Measurements from ENCODE around the gene SYNE1.

Gene SYNE1

DNA sequence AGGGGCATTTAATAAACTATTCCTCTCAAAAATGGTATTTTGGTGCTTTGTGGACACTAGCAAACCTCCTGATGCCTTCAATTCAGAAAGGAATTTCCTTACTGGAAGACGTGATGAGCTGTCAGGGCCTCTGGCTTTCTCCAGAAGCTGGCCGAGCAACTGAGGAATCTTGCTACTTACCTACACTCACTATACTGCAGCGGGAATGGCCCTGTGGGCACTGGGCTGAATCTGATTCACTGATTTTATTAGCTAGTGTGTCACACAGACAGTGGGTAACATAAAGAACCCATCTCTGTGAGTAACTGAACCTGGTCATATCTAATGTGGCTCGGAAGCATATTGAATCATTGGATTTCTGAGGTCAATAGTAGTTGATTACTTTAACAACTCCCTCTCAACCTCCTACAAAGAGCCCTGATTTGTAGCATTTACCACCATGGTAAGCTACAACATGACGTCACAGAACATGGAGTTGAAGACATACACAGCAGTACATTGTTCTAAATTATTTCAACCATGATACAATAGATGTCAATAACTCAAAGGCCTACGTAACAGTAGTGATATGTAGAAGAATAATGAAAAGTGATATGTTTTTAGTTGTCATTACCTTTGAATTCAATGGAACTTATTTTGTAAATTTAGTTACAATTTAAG, 232.1 kb downstream of the SYNE1 start:
- DNase-seq = no peak

DNA sequence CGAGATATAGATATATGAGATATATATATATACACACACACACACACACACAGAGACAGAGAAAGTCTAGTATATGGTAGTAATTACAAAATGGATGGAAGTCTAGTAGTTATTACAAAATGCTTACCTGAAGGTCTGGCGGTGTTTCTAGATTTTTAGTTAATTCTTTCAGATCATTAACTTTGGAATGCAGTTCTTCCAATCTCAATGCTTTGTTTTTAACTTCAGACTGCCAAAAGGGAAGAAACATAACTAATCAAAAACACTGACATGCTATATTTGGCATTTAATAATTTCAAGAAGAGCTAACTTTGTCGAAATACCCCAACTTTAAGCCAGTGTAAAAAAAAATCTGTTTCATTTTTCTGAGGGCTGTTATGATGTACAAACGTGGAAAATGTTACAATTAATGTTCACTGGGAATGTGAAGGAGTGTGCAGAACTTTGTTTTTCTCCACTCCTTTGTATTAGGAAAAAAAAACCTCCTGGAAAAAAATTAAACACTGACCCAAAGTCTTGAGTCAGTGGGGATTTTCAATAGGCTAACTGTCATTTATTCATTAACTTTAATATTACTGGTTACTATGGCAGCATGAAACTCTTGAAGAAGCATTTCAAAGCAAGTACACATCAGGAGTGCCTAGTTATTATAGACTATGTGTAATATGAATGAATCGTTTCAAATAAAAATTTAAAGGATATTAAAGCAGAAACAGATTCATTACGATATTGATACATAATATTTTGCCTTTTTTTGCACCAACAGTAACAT, 232.9 kb downstream of the SYNE1 start:
- DNase-seq = no peak

DNA sequence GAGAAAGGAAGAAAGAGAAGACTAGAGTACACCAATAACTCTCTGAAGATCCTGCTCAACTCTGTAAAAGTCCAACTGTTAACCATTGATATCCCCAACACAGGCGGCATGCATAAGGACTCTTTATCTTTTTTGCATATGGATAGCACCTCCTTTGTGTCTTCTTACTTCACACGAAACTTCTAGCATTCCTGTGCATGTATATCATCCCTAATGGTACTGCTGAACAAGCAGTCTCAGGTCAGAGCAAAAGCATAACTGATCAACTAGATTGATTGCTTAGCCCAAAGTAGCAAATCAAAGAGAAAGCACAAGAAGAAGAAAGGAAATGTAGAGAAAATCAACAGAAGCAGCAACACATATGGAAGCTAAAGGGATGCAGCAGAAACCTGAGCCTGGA, 234.4 kb downstream of the SYNE1 start:
- no peak for DNase-seq

DNA sequence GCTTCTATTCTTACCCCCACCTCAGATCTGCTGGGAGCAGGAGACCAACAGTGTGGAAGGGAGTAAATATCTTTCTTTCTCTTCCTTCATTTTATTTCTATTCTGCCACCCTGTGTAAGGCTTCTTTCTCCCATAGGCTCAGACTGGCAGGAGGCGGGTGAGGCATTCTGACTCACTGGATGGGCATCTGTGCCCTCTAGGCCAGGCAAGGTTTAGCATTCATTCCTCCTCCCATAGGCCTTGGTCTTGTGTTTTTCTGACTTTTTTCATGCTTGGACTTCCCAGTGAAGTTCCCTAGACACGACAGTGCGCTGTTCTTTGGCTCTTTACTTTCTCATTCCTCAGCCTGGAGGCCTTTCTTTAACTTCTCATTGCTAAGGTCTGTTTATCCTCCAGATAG, 235.2 kb downstream of the SYNE1 start:
- no peak for DNase-seq

DNA sequence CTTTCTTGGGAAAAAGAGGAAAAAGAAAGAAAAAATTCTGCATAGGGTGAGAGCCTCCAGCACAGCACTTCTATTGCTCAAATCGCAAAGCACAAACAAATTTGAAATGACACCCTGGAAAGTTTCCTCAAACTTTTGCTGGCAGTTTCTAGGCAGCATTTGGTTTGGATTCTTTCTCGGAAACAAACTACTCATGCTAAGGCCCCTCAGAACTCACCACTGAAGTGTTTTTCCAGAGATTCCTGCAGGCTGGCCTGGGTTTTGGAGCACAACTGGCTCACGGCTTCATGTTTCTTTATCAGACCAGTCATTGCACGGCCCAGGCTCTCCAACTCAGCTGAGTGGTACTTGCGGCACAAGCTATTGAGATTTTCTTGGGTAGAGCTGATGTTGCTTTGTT, 237.8 kb downstream of the SYNE1 start:
- DNase-seq = no peak

DNA sequence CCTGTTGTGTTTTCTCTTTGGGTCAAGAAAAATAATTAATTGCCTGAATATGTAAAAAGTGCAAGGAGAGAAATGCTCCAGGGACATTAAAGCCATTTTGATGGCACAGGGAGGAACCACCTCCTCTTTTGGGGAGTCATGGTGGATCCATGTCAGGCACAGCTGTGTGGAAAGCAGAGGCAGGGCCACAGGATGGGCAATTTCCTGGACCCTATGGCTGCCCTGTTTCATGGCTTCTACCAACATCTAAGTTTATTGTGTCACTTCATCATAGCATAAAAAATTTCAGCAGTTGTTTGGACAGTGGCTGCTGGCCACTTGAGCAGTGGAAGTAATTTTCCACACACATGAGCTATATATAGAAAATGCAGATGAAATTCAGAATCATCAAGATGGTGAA, 238.2 kb downstream of the SYNE1 start:
- DNase-seq = no peak

DNA sequence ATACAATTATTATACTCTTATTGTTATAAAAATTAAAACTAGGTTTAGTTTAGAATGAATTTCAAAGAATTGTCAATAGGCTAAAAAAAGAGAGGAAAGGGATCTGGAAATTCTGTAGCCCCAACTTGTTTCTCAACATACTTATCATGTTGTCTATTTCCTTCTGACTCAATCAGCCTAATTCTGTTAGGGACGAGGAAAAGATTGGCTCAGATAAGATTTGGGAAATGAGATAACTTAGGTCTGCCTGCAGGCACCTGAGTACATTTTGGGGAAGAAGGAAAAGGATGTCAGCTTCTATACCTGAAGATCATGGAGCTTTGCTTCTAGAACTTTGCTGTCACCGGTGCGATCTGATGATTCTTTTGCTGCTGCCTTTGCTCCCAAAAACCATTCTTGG, 238.8 kb downstream of the SYNE1 start:
- DNase-seq = no peak

DNA sequence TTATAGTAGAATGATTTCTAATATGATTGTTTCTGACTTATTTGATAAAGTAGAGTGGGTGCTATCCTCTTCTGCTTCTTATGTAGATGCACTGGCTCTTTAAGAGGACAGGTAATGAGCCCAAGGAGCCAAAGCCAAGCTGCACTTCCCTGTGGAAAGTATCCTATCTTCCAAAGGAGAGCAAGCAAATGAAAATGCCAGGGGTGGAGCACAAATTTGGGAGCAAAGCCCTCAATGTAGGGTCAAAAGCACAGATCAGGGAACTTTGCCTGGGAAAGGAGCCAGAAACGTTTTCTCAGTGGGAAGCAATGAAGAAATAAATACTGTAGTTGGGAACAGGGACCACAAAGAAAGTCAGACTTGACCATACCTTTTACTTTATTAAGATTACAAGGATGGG, 242.9 kb downstream of the SYNE1 start:
- DNase-seq = no peak

DNA sequence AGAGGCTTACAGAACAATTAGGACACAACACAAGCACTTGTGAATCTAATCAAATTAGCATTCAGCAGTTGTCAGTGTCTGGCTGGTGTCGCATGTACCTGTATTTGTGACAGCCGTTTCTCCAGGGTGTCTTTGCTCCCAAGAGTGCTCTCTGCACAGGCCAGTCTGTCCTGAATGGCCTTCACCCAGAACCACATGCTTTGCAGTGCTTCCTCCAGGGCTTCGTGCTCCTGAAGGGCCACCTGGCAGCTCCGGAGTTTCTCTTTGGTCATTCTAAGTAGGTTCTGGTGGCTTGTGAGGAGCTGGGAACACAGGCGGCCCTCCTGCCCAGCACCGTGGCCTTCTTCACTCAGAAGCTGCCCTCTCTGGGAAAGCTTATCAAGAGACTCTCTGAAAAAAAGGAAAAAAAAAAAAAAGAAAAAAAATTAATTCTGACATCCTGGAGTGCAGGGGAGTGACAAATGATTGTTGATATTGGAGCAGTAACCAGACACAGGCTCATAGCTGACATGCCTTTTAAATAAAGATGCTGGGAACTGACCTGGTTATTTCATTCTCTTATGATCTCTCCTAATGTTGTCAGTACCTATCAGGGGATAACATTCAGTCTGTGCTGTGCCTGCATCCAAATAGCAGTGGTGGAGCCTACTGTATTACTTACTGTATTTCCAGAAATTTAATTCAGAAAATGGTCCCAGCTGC, 245.8 kb downstream of the SYNE1 start:
- no peak for DNase-seq

DNA sequence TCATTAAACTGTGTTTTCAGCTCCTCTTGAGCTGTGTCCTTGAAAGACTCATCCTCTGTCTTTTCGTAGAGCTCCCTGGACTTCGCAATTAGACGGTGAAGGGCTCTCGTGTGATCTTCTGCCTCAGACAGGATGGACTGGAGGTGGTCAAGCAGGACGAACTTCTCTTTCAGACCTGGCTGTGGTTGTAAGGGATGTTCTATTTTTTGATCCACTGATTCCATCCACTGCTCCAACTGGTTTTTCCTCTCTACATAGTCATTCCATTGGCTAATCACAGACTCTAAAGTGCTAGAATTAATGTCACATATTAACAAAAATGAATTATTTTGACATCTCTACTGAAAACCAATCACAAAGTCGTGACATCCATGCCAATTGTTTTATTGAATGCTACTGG, 250.1 kb downstream of the SYNE1 start:
- DNase-seq = no peak

DNA sequence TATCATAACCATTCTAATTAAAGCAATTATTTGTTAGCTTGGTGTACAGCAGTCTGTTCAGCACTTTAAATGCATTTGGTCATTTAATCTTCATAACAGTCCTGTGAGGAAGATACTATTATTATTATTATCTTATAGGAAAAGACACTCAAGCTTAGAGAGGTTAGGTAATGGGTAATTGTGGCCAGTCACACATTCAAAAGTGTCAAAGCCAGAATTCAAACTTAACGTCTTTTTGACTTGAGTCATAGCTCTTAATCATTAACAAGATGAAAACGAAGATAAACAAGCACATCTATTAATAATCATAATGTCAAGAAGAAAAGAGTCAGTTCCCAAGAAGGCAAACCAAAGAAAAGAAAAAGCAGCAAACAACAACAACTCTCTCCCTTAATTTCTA, 251.0 kb downstream of the SYNE1 start:
- DNase-seq = no peak

DNA sequence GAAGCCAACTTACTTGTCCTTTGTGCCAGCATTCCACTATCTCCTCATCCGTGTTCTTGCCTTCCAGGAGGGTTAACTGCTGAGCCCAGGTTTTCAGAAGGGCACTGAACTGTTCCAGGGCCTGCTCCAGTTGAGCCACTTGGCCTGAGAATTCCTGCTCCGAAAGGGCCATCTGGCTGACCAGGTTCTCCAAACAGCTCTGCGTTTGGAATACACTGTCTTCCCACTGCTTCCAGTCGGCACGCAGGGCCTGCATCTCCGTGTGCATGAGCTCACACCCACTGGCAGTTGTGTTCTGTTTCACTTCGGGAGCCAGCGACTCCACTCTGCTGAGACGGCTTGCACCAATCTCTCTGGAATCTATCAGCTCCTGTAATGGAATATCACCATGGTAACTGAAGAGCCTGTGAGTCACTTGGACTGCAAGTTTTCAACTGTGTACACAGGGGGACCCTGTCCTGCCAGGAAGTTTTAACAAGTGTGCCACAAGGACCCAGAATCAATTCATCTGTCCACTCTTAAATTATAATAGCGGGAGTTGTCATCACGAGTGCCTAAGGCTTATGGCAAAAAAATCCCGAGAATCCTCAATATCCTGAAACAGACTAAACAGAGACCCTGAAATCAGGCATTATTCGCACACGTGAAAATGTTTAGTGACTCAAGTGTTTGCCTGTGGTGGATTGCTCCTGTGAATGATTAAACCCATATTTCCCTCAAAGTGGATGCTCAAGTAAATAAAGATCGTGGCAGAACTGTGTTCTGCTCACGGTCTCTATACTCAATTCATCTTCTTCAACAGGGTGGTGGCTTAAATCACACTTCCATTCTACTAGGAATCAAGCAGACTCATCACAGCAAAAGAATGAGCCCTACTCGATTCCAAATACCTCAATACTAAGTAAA, 255.9 kb downstream of the SYNE1 start:
- DNase-seq = no peak

DNA sequence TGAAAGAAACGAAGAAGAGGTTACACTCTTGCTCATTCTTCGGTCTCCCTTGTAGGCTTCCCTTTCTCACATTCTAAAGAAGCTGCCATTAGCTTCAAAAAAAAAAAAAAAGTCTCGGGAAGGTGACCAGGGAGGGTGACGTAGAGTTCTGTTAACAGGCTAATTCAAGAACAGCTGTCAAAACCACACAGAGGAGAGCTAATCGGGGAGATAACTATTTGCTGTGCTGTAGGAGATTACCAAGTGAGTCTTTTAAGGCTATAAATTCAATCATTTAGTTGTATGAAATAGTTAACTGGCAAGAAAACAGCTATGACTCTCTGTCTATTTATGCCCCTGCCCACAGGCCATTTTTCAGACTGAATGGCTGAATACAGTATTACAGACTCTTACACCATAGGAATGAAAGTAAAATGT, 256.8 kb downstream of the SYNE1 start:
- DNase-seq = no peak

DNA sequence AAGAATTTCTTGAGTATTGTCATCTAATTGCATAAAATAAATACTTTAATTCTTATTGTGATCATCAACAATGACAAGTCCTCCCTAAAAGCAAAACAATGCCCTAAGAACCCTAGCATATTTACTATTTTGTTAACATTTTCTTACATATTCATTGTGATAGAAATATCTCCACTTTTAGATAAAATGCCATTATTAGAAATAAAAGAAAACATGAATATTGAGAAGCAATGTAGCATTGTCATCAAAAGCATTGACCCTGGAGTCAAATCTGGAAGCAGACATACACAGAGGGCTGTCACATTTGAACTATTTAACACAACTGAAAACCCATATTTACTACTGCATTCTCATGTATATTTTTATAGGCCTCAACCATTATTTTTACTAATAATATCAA, 257.7 kb downstream of the SYNE1 start:
- DNase-seq = no peak

DNA sequence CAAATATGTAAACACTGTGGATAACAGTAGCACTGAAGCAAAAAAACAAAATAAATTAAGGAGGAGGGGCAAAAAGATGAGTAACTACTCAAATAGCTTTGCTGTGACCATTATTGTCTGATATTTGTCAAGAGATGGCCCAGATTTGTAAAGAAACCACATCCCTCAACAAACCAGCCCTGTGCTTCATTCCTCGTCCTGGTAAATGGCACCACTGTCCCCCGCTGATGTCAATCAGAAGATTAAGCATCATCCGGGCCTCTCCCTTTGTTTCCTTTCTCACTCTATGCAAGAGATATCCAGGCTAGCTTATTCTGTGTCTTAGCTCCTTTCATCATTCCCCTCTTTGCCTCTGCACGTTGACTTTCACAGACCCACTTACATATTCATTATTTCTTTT, 259.0 kb downstream of the SYNE1 start:
- no peak for DNase-seq

DNA sequence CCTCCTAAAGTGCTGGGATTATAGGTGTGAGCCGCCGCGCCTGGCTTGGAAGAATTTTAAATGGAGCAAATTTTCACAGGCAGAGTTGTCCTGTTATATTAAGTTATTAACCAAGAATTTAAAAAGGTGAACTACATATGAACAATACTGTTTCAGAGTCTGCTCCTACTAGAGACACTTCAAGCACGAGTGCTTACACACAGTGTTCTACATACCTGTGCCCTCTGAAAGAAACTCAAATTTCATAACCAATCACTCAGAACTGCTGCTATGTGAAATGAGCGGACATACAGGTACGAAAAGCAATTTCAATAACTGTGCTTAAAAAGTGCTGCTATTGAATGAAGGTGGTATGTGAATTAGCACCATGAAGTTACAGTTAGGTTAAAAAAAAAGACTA, 262.0 kb downstream of the SYNE1 start:
- DNase-seq = no peak

DNA sequence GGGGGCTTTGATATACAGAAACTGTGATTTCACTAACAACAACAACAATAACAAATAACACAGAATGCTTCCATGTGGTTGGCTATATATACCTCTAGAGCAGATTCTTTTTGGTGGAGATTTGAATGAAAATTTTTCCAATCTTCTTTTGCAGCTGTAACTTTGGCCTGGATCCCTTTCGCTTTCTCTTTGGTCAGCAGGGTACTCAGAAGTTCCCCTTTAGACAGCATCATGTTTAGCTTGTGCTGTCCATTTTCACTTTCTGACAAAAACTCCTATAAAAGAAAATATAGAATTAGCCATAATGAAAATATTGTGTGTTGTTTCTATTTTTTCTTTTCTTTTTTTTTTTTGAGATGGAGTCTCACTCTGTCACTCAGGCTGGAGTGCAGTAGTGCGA, 264.2 kb downstream of the SYNE1 start:
- no peak for DNase-seq

DNA sequence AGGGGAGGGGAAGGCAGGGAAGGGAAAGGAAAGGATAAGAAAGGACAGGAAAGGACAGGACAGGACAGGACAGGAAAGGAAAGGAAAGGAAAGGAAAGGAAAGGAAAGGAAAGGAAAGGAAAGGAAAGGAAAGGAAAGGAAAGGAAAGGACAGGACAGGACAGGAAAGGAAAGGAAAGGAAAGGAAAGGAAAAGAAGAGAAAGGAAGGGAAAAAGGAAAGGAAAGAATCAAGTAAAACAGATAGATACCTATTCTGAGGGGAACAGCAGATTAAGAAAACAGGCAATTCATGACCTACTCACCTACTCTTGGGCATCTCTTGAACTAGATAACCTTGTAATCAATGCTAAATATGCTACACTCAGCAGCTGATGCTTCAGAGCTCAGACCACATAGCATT, 265.4 kb downstream of the SYNE1 start:
- no peak for DNase-seq

DNA sequence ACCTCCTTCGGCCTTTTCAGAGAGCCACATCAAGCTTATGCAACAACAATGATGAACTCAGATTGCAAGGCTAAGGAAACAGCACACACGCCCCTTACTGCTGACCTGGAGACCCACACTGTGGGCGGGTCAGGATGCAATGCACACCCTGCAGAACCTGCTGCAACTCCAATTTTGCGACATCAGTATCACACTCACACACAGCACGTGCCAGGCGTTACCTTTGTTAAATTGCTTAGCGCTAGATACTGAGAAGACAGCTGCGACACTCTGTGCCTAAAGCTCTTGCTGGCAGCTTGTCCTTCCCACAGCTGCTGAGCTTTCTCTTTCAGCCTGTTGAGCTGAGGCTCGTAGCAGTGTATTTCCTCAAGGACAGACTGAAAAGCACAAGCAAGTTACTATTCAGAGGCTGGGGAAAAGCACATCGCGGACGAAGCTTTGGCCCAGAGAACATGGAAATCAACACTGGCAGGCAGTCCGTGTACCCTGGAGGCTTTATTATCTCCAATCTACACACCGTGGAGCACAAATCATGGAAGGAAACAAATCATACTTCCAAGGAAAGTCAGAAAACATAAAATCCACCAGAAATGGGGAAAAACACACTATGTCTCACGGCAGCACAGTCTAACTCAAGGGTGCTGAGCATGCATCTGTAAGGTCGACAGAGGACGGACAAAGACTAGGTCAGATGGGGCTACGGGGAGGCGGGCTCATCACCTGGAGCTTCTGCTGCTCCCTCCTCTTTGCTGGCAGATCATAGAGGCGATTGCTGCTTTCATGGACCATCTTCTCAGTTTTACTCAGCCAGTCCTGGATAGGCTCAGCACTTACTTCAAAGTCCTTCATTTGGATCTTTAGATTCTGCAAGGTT, 268.2 kb downstream of the SYNE1 start:
- no peak for DNase-seq

DNA sequence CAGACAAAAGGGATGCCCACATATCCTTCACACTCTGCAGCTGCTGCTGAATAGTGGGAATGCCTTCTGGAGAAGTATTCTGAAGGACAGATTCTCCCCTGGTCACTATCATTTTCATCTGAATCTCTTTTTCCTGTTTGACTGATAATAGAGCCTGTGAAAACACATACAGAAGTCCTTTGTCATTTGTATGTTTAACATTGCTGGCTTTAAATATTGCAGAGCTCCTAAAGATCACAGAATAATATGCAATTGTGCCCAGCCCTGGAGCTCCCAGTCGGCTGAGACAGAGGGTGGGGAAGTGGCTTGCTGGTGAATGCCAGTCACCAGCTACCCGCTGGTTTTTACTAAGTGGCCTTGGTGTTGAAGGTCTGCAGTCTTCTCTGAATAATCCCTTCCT, 272.3 kb downstream of the SYNE1 start:
- no peak for DNase-seq

DNA sequence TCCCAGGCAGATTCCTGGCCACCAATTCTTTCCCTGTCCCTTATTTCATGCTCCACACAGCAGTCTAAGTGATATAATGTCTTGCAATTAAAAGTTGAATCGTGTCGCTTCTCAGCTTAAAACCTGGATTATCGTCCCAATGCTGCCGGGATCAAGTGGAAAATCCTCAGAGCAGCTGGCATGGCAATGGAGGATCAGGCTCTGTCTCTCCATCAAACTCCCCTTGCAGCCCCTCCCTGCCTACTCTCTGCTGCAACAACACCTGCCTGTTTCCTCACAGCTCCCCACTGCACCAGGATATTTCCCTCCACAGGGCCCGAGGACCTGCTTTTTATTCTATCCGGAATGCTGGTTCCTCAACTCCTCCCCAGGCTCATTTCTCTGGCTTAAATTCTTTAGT, 277.1 kb downstream of the SYNE1 start:
- no peak for DNase-seq

DNA sequence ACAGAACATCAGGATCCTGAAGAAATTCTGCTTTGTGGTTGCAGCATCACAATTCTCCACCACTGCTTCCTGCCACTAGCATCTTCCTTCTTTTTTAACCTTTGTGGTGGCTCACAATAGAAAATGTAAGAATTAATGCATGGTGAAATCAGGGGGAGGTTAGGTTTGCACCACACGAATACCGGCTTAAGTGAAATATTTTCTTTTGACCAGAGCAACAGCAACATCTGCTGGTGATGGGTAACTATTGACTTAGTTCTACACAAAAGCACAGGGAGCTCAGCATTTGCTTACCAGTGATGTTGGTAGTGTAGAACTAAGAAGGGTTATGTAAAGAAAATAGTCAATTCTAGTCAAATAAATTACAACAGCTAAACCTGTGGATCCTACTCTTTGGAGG, 280.5 kb downstream of the SYNE1 start:
- DNase-seq = no peak
